HG03571 (cell line): ENCODE results near the gene PEX5.

Source experiments
- ATAC-seq: cut with Tn5 transposase; IDR thresholded peaks from one replicate; pipeline ENCODE4 v1.9.1; 2021; ENCODE audit not compliant: unreplicated experiment

Gene PEX5

GRCh38 chr12:7189398-7190267 lies at the start of gene PEX5:
PEX5 (plus strand) TSS chr12:7189686; CDS start chr12:7190378, 692 bp downstream.
- ATAC-seq, result peak; percentile 97

GRCh38 chr12:7141351-7142005 lies 48.0 kb upstream of the PEX5 start:
- no peak for ATAC-seq

GRCh38 chr12:7142056-7142644 lies 47.3 kb upstream of the PEX5 start:
- ATAC-seq, result no peak

GRCh38 chr12:7142809-7143465 lies 46.5 kb upstream of the PEX5 start:
- no peak for ATAC-seq

GRCh38 chr12:7143564-7143963 lies 45.9 kb upstream of the PEX5 start:
- no peak for ATAC-seq

GRCh38 chr12:7144414-7145120 lies 44.9 kb upstream of the PEX5 start:
- ATAC-seq, result no peak

- ATAC-seq, result no peak
Observed at GRCh38 chr12:7145671-7146070, 43.8 kb upstream of the PEX5 start.

GRCh38 chr12:7146228-7146627 lies 43.3 kb upstream of the PEX5 start:
- ATAC-seq, result no peak

- no peak for ATAC-seq
Observed at GRCh38 chr12:7146906-7147305, 42.6 kb upstream of the PEX5 start.

GRCh38 chr12:7150356-7150755 lies 39.1 kb upstream of the PEX5 start:
- no peak for ATAC-seq

- no peak for ATAC-seq
Observed at GRCh38 chr12:7150841-7151240, 38.6 kb upstream of the PEX5 start.

- ATAC-seq, result no peak
Observed at GRCh38 chr12:7151532-7151931, 38.0 kb upstream of the PEX5 start.

- no peak for ATAC-seq
Observed at GRCh38 chr12:7152818-7153217, 36.7 kb upstream of the PEX5 start.

GRCh38 chr12:7154042-7154441 lies 35.4 kb upstream of the PEX5 start:
- ATAC-seq, result no peak

- ATAC-seq, result no peak
Observed at GRCh38 chr12:7154901-7155470, 34.5 kb upstream of the PEX5 start.

- ATAC-seq, result no peak
Observed at GRCh38 chr12:7155471-7156034, 33.9 kb upstream of the PEX5 start.

- ATAC-seq, result no peak
Observed at GRCh38 chr12:7156259-7157197, 33.0 kb upstream of the PEX5 start.

- ATAC-seq, result no peak
Observed at GRCh38 chr12:7157391-7157790, 32.1 kb upstream of the PEX5 start.
